K562 (cell line): Measurements from ENCODE around the gene MALAT1. TPM values are rescaled to one million over a fixed set of nuclear protein-coding genes. Genes with fewer than 3 reads are reported as not detected.

Source experiments
- BACH1 ChIP-seq: fragments of 200-800 bp; sonication (Bioruptor generic); IDR thresholded peaks from 2 replicates; pipeline ENCODE4 v1.6.1; 2016; ENCODE audit warnings: missing genetic modification characterization, missing compliant biosample characterization
- NFXL1 ChIP-seq: fragments of 450-650 bp; formaldehyde crosslinking; IDR thresholded peaks from 2 replicates; pipeline ENCODE4 v1.4.0; 2021; ENCODE audit warnings: mild to moderate bottlenecking
- RAD21 ChIP-seq, 2 experiments: fragments of 250-450 bp in 1 of 2; fragments of 450-650 bp in 1 of 2; sonication (Bioruptor Pico) in 1 of 2; formaldehyde crosslinking in 1 of 2; IDR thresholded peaks in 1 of 2; conservative IDR thresholded peaks in 1 of 2; 2 replicates each; pipeline versions ENCODE4 v1.4.0 to v1.8.0; 2020 to 2022; ENCODE audit warnings: mild to moderate bottlenecking in 2 of 2, moderate library complexity in 1 of 2
- SFPQ ChIP-seq: fragments of 200-400 bp; formaldehyde crosslinking; IDR thresholded peaks from 2 replicates; pipeline ENCODE4 v1.6.1; 2017; ENCODE audit warnings: mild to moderate bottlenecking, low read depth, low read length, moderate library complexity
- SMAD3 ChIP-seq: fragments of 450-650 bp; formaldehyde crosslinking; conservative IDR thresholded peaks from 2 replicates; pipeline ENCODE4 v1.4.0; 2020; ENCODE audit warnings: mild to moderate bottlenecking
- SRF ChIP-seq, 2 experiments: fragments of 250-450, 450-650 bp in 1 of 2; sonication (Bioruptor Pico) in 1 of 2; sonication (generic) in 1 of 2; formaldehyde crosslinking; IDR thresholded peaks; 2 replicates each; pipeline versions ENCODE4 v1.5.0 to v1.5.1; 2020 to 2022; ENCODE audit warnings: mild to moderate bottlenecking in 1 of 2, missing genetic modification reagents in 1 of 2
- ZNF316 ChIP-seq: fragments of 450-650 bp; IDR thresholded peaks from 2 replicates; pipeline ENCODE4 v1.6.1; 2016
- ZNF41 ChIP-seq: fragments of 250-450 bp; sonication (Bioruptor Pico); conservative IDR thresholded peaks from 2 replicates; pipeline ENCODE4 v1.4.0; 2020; ENCODE audit warnings: mild to moderate bottlenecking
- ZNF699 ChIP-seq: fragments of 250-450 bp; sonication (Bioruptor Pico); IDR thresholded peaks from 2 replicates; pipeline ENCODE4 v1.8.0; 2021; ENCODE audit warnings: mild to moderate bottlenecking, moderate library complexity; ENCODE audit not compliant: insufficient replicate concordance
- polyA plus RNA-seq, 8 experiments: library from polyadenylated mRNA; depleted of rRNA in 4 of 8; stranded (reverse) in 5 of 8; unstranded in 3 of 8; fragments of >200 nt; fragmentation: Nextera tagmentation in 2 of 8; fragmentation: Illumina TruSeq in 1 of 8; extraction: Ambion mirVana in 2 of 8; extraction: Trizol in 1 of 8; gene quantifications; 2 replicates each; pipeline versions ENCODE4 v1.2.1 to v1.2.3, GENCODE V29; 2011 to 2014; ENCODE audit warnings: inconsistent platforms in 1 of 8, missing spikeins in 1 of 8
- total RNA-seq, 7 experiments: library from RNA; depleted of rRNA in 6 of 7; stranded (reverse); fragments of >200 nt in 6 of 7; fragmentation: Illumina TruSeq in 2 of 7; extraction: Trizol in 2 of 7; gene quantifications; 2 replicates each; pipeline versions ENCODE4 v1.2.1 to v1.2.3, GENCODE V29; 2011 to 2021; ENCODE audit warnings: low replicate concordance in 1 of 7
- TF ChIP-seq, protein P1 (sequence below): sonication (generic); formaldehyde crosslinking; IDR thresholded peaks from 2 replicates; pipeline ENCODE4 v1.8.1; 2023; ENCODE audit warnings: mild to moderate bottlenecking, missing genetic modification reagents, moderate library complexity
- TF ChIP-seq, protein P2 (sequence below): fragments of 250-450 bp; sonication (Bioruptor Pico); IDR thresholded peaks from 2 replicates; pipeline ENCODE4 v1.8.0; 2022; ENCODE audit warnings: inconsistent platforms
- TF ChIP-seq, protein P3 (sequence below): sonication (generic); formaldehyde crosslinking; IDR thresholded peaks from 2 replicates; pipeline ENCODE4 v1.8.0; 2022; ENCODE audit warnings: mild to moderate bottlenecking, missing genetic modification reagents
- TF ChIP-seq, protein P4 (sequence below): sonication (generic); formaldehyde crosslinking; IDR thresholded peaks from 2 replicates; pipeline ENCODE4 v1.8.1; 2022; ENCODE audit warnings: missing genetic modification reagents
- TF ChIP-seq, protein P5 (sequence below): fragments of 450-650 bp; IDR thresholded peaks from 2 replicates; pipeline ENCODE4 v1.6.1; 2016; ENCODE audit warnings: borderline replicate concordance
- TF ChIP-seq, protein P6 (sequence below): fragments of 250-450 bp; sonication (Bioruptor Pico); IDR thresholded peaks from 2 replicates; pipeline ENCODE4 v1.8.0; 2021; ENCODE audit warnings: moderate library complexity, mild to moderate bottlenecking, inconsistent platforms

Gene MALAT1
- total and polyA plus RNA-seq, 9 of the 15 experiments (the other 6 are each of a cell fraction or from before 2014, with no cell fraction given) = 363 to 8,715 (median 2,351) TPM

DNA sequence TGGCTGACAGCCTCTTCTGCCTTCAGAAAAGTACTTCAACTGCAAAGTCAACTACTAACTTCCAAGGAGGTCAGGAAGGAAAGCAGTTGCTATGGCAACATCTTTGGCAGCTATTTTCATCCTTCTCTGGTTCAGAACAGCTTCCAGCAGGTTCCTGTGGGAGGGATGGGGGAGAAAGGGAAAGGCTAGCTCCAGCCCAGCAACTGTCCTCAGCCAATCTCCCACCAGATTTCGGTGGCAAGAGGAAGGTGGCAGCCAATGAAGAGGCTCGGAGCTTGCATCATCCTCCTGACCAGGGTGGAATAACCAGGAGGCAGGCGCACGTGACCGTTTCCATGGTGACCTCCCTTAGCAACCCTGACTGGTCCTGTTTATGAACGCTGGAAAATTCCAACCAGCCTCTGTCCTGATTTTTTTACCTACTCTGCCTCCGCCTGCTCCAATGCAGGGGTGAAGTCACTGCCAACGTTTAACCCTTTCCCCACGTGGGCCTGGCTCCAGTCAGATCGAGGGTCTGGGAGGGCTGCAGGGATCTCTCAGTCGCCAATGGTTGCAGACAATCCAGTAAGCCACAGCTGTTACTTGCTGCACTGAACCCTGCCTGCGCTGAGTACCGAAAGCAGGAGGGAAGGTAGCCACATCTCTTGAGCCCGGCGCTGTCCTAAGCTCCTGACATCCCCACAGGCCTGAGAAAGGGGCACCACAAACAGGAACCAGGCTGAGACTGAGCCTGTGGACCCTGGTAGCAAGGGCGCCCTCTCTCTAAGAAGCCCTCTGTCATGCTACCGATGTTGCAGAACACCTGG, 11.2 kb upstream of the MALAT1 start (continued):
- TF ChIP-seq SFPQ (no peak), ZNF41 (no peak), ZNF316 (no peak), BACH1 (no peak; the same call in 1 of the 2 replicates), NFXL1 (CRISPR knock-in tag) (no peak), RAD21 (CRISPR knock-in tag; conservative IDR thresholded peaks at IDR 0.05 in 1 of 2, IDR thresholded peaks at IDR 0.05 in 1 of 2) (no peak), SRF (CRISPR knock-in tag; IDR thresholded peaks at IDR 0.05) (no peak), ZNF699 (CRISPR knock-in tag) (no peak), SMAD3 (no peak)
- TF ChIP-seq, protein P1, sequence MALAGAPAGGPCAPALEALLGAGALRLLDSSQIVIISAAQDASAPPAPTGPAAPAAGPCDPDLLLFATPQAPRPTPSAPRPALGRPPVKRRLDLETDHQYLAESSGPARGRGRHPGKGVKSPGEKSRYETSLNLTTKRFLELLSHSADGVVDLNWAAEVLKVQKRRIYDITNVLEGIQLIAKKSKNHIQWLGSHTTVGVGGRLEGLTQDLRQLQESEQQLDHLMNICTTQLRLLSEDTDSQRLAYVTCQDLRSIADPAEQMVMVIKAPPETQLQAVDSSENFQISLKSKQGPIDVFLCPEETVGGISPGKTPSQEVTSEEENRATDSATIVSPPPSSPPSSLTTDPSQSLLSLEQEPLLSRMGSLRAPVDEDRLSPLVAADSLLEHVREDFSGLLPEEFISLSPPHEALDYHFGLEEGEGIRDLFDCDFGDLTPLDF (CRISPR knock-in tag) = no peak
- TF ChIP-seq, protein P2, sequence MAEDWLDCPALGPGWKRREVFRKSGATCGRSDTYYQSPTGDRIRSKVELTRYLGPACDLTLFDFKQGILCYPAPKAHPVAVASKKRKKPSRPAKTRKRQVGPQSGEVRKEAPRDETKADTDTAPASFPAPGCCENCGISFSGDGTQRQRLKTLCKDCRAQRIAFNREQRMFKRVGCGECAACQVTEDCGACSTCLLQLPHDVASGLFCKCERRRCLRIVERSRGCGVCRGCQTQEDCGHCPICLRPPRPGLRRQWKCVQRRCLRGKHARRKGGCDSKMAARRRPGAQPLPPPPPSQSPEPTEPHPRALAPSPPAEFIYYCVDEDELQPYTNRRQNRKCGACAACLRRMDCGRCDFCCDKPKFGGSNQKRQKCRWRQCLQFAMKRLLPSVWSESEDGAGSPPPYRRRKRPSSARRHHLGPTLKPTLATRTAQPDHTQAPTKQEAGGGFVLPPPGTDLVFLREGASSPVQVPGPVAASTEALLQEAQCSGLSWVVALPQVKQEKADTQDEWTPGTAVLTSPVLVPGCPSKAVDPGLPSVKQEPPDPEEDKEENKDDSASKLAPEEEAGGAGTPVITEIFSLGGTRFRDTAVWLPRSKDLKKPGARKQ (CRISPR knock-in tag) = no peak
- TF ChIP-seq, protein P3, sequence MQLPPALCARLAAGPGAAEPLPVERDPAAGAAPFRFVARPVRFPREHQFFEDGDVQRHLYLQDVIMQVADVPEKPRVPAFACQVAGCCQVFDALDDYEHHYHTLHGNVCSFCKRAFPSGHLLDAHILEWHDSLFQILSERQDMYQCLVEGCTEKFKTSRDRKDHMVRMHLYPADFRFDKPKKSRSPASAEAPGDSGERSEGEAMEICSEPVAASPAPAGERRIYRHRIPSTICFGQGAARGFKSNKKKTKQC (CRISPR knock-in tag) = no peak
- TF ChIP-seq, protein P4, sequence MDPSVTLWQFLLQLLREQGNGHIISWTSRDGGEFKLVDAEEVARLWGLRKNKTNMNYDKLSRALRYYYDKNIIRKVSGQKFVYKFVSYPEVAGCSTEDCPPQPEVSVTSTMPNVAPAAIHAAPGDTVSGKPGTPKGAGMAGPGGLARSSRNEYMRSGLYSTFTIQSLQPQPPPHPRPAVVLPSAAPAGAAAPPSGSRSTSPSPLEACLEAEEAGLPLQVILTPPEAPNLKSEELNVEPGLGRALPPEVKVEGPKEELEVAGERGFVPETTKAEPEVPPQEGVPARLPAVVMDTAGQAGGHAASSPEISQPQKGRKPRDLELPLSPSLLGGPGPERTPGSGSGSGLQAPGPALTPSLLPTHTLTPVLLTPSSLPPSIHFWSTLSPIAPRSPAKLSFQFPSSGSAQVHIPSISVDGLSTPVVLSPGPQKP (CRISPR knock-in tag) = no peak
- TF ChIP-seq, protein P5, sequence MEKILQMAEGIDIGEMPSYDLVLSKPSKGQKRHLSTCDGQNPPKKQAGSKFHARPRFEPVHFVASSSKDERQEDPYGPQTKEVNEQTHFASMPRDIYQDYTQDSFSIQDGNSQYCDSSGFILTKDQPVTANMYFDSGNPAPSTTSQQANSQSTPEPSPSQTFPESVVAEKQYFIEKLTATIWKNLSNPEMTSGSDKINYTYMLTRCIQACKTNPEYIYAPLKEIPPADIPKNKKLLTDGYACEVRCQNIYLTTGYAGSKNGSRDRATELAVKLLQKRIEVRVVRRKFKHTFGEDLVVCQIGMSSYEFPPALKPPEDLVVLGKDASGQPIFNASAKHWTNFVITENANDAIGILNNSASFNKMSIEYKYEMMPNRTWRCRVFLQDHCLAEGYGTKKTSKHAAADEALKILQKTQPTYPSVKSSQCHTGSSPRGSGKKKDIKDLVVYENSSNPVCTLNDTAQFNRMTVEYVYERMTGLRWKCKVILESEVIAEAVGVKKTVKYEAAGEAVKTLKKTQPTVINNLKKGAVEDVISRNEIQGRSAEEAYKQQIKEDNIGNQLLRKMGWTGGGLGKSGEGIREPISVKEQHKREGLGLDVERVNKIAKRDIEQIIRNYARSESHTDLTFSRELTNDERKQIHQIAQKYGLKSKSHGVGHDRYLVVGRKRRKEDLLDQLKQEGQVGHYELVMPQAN = no peak
- TF ChIP-seq, protein P6, sequence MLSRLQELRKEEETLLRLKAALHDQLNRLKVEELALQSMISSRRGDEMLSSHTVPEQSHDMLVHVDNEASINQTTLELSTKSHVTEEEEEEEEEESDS (CRISPR knock-in tag) = no peak
